GM12874 (cell line): ENCODE data around the gene PPP2R5D.

Experiments used
- CTCF ChIP-seq: IDR thresholded peaks from 2 replicates; pipeline ENCODE4 v1.5.1; 2011; ENCODE audit warnings: low read depth, mild to moderate bottlenecking, control low read depth, low read length, moderate library complexity; ENCODE audit not compliant: insufficient read depth

The PPP2R5D gene

GRCh38 chr6:43026365-43026764 lies 42.0 kb downstream of the PPP2R5D start:
- TF ChIP-seq CTCF: no peak

- TF ChIP-seq CTCF: no peak
These were observed 44.8 kb downstream of the PPP2R5D start for GRCh38 chr6:43029120-43029519.

- TF ChIP-seq CTCF: no peak
These were observed 48.0 kb downstream of the PPP2R5D start for GRCh38 chr6:43032326-43032725.

- TF ChIP-seq CTCF: no peak
These were observed 49.3 kb downstream of the PPP2R5D start for GRCh38 chr6:43033496-43034189.

- no peak for TF ChIP-seq CTCF
These were observed 49.8 kb downstream of the PPP2R5D start for GRCh38 chr6:43034190-43034525.

- no peak for TF ChIP-seq CTCF
These were observed 51.3 kb downstream of the PPP2R5D start for GRCh38 chr6:43035495-43036194.

GRCh38 chr6:43036712-43037111 lies 52.3 kb downstream of the PPP2R5D start:
- no peak for TF ChIP-seq CTCF
